Measurements from ENCODE around the gene CRIP1.

CRIP1 gene

GRCh38 chr14:105475269-105476096, 11.2 kb upstream of the CRIP1 start:
- H3K18ac ChIP-seq (ENCODE audit: low read depth in 1 of 2, low read length in 2 of 2): peak overlapping the region; percentile 45 to 88
- H4K91ac ChIP-seq (ENCODE audit: low read length): peak overlapping the region; percentile 69
- peaks cover 0 to 19% of the 10 kb centered on the region in 2 experiments for H3K36me3 ChIP-seq (ENCODE audit: control insufficient read depth in 1 of 2, insufficient read depth in 2 of 2, low read depth in 1 of 2, low read length in 2 of 2)
- H3K9me3 ChIP-seq (ENCODE audit: control insufficient read depth, low read length): no peaks in the 10 kb centered on the region
- H3K9ac ChIP-seq (ENCODE audit: low read length): peak overlapping the region; percentile 77
- peak overlapping the region in 1 of 2 experiments; percentile 76 for H2BK12ac ChIP-seq (ENCODE audit: low read length in 2 of 2)
- H3K79me1 ChIP-seq (replicated peaks; ENCODE audit: low read length, poor library complexity, severe bottlenecking): no peaks in the 10 kb centered on the region
- peaks cover 77% of the 10 kb centered on the region for H3K4me1 ChIP-seq (ENCODE audit: control insufficient read depth, insufficient read depth, low read depth, low read length)
- peak; percentile 65 for DNase-seq
- H3K4me2 ChIP-seq (ENCODE audit: low read length, poor library complexity, severe bottlenecking): peak overlapping the region; percentile 89
- no peak overlapping the region for H2AK5ac ChIP-seq (ENCODE audit: low read length, severe bottlenecking)
- no peak overlapping the region for H2BK120ac ChIP-seq (ENCODE audit: low read depth, low read length)
- H2BK5ac ChIP-seq (ENCODE audit: low read depth, low read length, poor library complexity, severe bottlenecking): no peak overlapping the region
- H2AFZ ChIP-seq (ENCODE audit: low read depth, low read length): peak overlapping the region; percentile 57
- peak overlapping the region in 1 of 2 experiments; percentile 57 for H3K4ac ChIP-seq (ENCODE audit: low read depth in 1 of 2, low read length in 2 of 2)
- peak overlapping the region; percentile 43 for H4K8ac ChIP-seq (ENCODE audit: low read length)
- peak overlapping the region; percentile 60 for H2BK15ac ChIP-seq (ENCODE audit: low read depth, poor library complexity, severe bottlenecking)
- WGBS: 15% methylated on average over 39 of the region's 48 CpGs
- H3K23ac ChIP-seq (ENCODE audit: low read length in 2 of 2): peak overlapping the region in 1 of 2 experiments; percentile 9
- peaks cover 15 to 24% of the 10 kb centered on the region in 2 experiments for H3K27me3 ChIP-seq (ENCODE audit: control insufficient read depth in 1 of 2, insufficient read depth in 1 of 2, low read length in 2 of 2)
- H3K4me3 ChIP-seq (ENCODE audit: insufficient read depth in 1 of 2, low read depth in 1 of 2, low read length in 2 of 2): peak overlapping the region; percentile 76 to 77
- peak overlapping the region in 1 of 2 experiments; percentile 87 for H3K14ac ChIP-seq (ENCODE audit: low read length in 2 of 2)
- H3K27ac ChIP-seq (ENCODE audit: low read length, poor library complexity, severe bottlenecking): no peak overlapping the region

DNA sequence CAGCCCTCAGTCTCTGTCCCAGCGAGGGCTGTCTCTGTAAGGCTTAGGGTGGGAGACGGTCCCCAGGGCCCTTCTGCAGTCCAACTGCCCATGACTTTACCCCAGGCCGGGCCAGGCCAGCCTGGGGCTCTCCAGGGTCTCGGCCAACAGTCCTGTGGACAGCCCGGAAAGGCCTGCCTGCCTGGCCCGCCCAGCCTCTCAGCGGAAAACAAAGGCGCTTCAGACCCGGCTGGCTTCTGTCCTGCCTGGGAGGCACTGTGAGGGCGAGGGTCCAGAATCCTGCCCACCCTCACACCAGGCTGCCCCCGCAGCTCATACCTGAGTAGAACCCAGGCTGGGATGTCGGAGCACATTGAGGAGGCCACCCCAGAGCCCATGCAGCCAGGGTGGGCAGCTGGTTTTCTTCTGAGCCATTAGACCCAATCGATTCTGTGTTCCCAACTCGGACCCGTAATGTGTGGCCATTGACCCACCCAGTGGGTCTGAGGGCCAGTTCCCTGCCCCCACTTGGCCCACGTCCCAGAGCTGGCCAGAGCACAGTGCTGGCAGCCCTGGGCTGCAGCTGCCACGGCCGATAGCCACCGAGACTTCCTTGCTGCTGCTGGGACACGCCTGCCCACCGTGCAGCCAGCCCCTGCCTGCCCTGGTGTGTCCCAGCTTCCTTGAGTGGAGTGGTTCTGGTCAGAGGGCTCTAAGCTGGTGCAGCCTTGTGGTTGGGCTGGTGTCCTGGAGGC, 10.4 kb upstream of the CRIP1 start:
- no peak for DNase-seq
- H2AFZ ChIP-seq (ENCODE audit: low read depth, low read length): no peak overlapping the region
- H2BK120ac ChIP-seq (ENCODE audit: low read depth, low read length): no peak overlapping the region
- H4K8ac ChIP-seq (ENCODE audit: low read length): peak overlapping the region; percentile 78
- H3K18ac ChIP-seq (ENCODE audit: low read depth in 1 of 2, low read length in 2 of 2): peak overlapping the region in 1 of 2 experiments; percentile 88
- H3K27me3 ChIP-seq (ENCODE audit: control insufficient read depth in 1 of 2, insufficient read depth in 1 of 2, low read length in 2 of 2): peaks cover 15 to 24% of the 10 kb centered on the region in 2 experiments
- H3K9me3 ChIP-seq (ENCODE audit: control insufficient read depth, low read length): no peaks in the 10 kb centered on the region
- H3K4me1 ChIP-seq (ENCODE audit: control insufficient read depth, insufficient read depth, low read depth, low read length): peaks cover 77% of the 10 kb centered on the region
- peak overlapping the region in 1 of 2 experiments; percentile 77 for H3K4me3 ChIP-seq (ENCODE audit: insufficient read depth in 1 of 2, low read depth in 1 of 2, low read length in 2 of 2)
- H3K14ac ChIP-seq (ENCODE audit: low read length in 2 of 2): peak overlapping the region in 1 of 2 experiments; percentile 91
- H3K27ac ChIP-seq (ENCODE audit: low read length, poor library complexity, severe bottlenecking): no peak overlapping the region
- peak overlapping the region in 1 of 2 experiments; percentile 54 for H3K23ac ChIP-seq (ENCODE audit: low read length in 2 of 2)
- H3K9ac ChIP-seq (ENCODE audit: low read length): peak overlapping the region; percentile 77
- peaks cover 0 to 12% of the 10 kb centered on the region in 2 experiments for H3K36me3 ChIP-seq (ENCODE audit: control insufficient read depth in 1 of 2, insufficient read depth in 2 of 2, low read depth in 1 of 2, low read length in 2 of 2)
- H2BK12ac ChIP-seq (ENCODE audit: low read length in 2 of 2): peak overlapping the region; percentile 55 to 84
- no peak overlapping the region for H3K4me2 ChIP-seq (ENCODE audit: low read length, poor library complexity, severe bottlenecking)
- no peaks in the 10 kb centered on the region for H3K79me1 ChIP-seq (replicated peaks; ENCODE audit: low read length, poor library complexity, severe bottlenecking)
- no peak overlapping the region for H2BK5ac ChIP-seq (ENCODE audit: low read depth, low read length, poor library complexity, severe bottlenecking)
- 49% methylated on average over 21 of the region's 21 CpGs for WGBS
- H2AK5ac ChIP-seq (ENCODE audit: low read length, severe bottlenecking): no peak overlapping the region
- peak overlapping the region; percentile 60 for H2BK15ac ChIP-seq (ENCODE audit: low read depth, poor library complexity, severe bottlenecking)
- peak overlapping the region; percentile 63 to 81 for H3K4ac ChIP-seq (ENCODE audit: low read depth in 1 of 2, low read length in 2 of 2)
- H4K91ac ChIP-seq (ENCODE audit: low read length): peak overlapping the region; percentile 43

GRCh38 chr14:105476831-105477659, 9.6 kb upstream of the CRIP1 start:
- H3K4me3 ChIP-seq (ENCODE audit: insufficient read depth in 1 of 2, low read depth in 1 of 2, low read length in 2 of 2): peak overlapping the region in 1 of 2 experiments; percentile 77
- peak overlapping the region in 1 of 2 experiments; percentile 86 for H3K18ac ChIP-seq (ENCODE audit: low read depth in 1 of 2, low read length in 2 of 2)
- H4K91ac ChIP-seq (ENCODE audit: low read length): no peak overlapping the region
- no peak overlapping the region for H2BK5ac ChIP-seq (ENCODE audit: low read depth, low read length, poor library complexity, severe bottlenecking)
- peak overlapping the region; percentile 77 for H3K9ac ChIP-seq (ENCODE audit: low read length)
- peaks cover 15 to 24% of the 10 kb centered on the region in 2 experiments for H3K27me3 ChIP-seq (ENCODE audit: control insufficient read depth in 1 of 2, insufficient read depth in 1 of 2, low read length in 2 of 2)
- peak overlapping the region; percentile 13 to 63 for H3K4ac ChIP-seq (ENCODE audit: low read depth in 1 of 2, low read length in 2 of 2)
- WGBS: 75% methylated on average over 14 of the region's 16 CpGs
- H3K14ac ChIP-seq (ENCODE audit: low read length in 2 of 2): peak overlapping the region in 1 of 2 experiments; percentile 89
- no peak for DNase-seq
- no peaks in the 10 kb centered on the region for H3K9me3 ChIP-seq (ENCODE audit: control insufficient read depth, low read length)
- H2BK12ac ChIP-seq (ENCODE audit: low read length in 2 of 2): peak overlapping the region in 1 of 2 experiments; percentile 84
- H3K36me3 ChIP-seq (ENCODE audit: control insufficient read depth in 1 of 2, insufficient read depth in 2 of 2, low read depth in 1 of 2, low read length in 2 of 2): peaks cover 0 to 6% of the 10 kb centered on the region in 2 experiments
- H2BK15ac ChIP-seq (ENCODE audit: low read depth, poor library complexity, severe bottlenecking): peak overlapping the region; percentile 75
- H2AK5ac ChIP-seq (ENCODE audit: low read length, severe bottlenecking): no peak overlapping the region
- H3K23ac ChIP-seq (ENCODE audit: low read length in 2 of 2): peak overlapping the region in 1 of 2 experiments; percentile 23
- H3K79me1 ChIP-seq (replicated peaks; ENCODE audit: low read length, poor library complexity, severe bottlenecking): no peaks in the 10 kb centered on the region
- H2AFZ ChIP-seq (ENCODE audit: low read depth, low read length): no peak overlapping the region
- peaks cover 78% of the 10 kb centered on the region for H3K4me1 ChIP-seq (ENCODE audit: control insufficient read depth, insufficient read depth, low read depth, low read length)
- no peak overlapping the region for H3K4me2 ChIP-seq (ENCODE audit: low read length, poor library complexity, severe bottlenecking)
- H3K27ac ChIP-seq (ENCODE audit: low read length, poor library complexity, severe bottlenecking): no peak overlapping the region
- peak overlapping the region; percentile 78 for H4K8ac ChIP-seq (ENCODE audit: low read length)
- no peak overlapping the region for H2BK120ac ChIP-seq (ENCODE audit: low read depth, low read length)

All from mesenchymal stem cell (in vitro differentiated cells and primary cell).